Hindlimb muscle (tissue), 1 donor: ENCODE measurements around the gene RPUSD3. TPM values are rescaled to one million over a fixed set of nuclear protein-coding genes. Genes with fewer than 3 reads are reported as not detected.

ENCODE experiments used
- DNase-seq: peaks from one replicate; pipeline ENCODE4 v3.0.0-alpha.2; 2013
- polyA plus RNA-seq: library from polyadenylated mRNA; unstranded; fragments of 120-200 nt; gene quantifications from one replicate; pipeline ENCODE4 v1.2.1, GENCODE V29; 2013; ENCODE audit not compliant: insufficient read length

The RPUSD3 gene
- polyA plus RNA-seq, 1 donor: 31.2 TPM

DNA sequence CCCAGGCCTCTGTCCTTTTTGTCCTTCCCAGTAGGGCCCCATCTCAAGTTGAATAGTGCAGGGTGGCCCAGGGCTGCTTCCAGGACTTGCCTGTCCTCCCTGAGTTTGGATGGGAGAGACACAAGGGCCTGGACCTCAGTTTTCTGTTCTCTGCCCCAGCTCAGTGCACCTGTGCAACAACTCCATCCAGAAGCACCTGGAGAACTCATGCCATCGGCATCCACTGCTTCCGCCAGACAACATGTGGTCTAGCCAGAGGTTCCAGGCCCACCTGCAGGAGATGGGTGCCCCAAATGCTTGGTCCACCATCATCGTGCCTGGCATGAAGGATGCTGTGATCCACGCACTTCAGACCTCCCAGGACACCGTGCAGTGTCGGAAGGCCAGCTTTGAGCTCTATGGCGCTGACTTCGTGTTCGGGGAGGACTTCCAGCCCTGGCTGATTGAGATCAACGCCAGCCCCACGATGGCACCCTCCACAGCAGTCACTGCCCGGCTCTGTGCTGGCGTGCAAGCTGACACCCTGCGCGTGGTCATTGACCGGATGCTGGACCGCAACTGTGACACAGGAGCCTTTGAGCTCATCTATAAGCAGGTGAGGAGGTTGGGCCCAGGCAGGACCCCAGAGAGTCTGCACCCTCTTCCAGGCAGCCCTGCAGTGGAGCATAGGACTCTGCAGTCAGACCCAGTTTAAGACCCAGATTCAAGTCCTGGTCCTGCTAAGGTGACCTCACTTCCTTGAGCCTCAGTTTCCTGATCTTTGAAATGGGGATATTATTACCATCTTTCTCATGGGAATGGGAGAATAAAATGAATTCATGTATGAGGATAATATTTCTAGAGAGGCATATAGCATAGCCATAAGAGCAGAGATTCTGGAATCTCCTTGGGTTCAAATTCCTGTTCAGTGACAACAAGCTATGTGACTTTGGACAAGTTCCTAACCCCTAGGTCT lies 14.7 kb downstream of the RPUSD3 start:
- DNase-seq: no peak

DNA sequence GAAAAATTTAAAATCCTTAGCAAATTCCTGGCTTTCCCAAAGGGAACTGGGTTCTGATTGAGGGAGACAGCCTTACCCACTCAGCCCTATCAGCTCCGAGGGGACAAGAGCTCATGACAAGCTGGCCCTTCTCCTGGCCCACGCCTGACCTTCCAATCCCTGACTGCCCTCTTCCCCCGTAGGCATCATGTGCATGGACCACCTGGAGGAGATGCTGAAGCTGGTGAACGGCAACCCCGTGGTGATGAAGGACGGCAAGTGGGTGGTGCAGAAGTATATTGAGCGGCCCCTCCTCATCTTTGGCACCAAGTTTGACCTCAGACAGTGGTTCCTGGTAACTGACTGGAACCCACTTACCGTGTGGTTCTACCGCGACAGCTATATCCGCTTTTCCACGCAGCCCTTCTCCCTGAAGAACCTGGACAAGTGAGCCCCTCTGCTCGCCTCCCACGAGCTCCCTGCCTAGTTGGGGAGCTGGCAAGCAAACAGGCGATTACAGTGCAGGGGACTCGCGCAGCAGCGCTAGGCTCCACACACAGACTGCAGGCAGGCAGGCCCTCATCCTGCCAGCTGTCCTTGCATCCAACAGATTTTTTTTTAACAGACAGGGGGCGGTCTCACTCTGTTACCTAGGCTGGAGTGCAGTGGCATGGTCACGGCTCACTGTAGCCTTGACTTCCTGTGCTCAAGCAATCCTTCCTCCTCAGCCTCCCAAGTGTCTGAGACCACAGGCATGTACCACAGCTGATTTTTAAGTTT lies 16.8 kb downstream of the RPUSD3 start:
- DNase-seq: no peak

DNA sequence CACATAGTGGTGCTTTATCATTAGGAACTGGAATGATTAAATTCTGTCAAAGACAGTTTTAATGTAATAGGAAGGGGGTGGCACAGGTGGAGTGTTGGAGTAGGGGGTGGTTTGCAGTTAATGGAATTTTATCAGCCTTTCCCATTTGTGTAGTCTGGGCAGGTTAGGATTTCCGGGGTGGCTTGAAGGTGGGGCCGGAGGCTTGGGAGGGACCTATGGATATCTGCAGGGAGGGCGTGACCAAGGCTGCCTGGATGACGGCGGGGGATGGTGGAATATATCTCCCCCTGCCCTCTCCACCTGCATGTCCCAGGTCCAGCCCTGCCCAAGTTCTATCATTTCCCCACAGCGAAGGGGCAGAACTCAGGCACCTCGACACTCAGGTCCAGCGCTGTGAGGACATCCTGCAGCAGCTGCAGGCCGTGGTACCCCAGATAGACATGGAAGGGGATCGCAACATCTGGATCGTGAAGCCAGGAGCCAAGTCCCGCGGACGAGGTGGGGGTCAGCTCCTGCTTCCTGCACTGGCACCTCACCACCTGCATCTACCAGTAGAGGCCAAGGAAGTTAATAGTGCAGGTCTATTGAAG lies 18.3 kb downstream of the RPUSD3 start:
- no peak for DNase-seq

DNA sequence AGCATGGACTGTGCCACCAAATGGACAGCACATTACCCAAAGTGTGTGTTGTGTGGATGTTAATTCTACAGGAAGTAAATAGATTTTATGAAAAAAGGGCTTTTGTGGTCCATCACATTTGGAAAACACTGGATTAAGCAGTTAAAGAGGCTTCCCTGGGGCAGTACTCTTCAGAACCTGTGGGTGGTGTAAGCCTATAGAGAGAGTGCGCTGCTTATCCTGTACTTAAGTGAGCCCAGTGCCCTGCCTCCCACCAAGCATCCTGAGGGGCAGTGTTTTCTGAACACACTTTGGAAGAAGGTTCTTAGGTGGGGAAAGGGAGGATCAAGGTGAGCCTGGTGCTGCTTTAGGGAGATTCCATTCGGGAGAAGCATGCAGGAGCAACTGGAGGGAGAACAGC lies 22.9 kb downstream of the RPUSD3 start:
- DNase-seq: no peak

DNA sequence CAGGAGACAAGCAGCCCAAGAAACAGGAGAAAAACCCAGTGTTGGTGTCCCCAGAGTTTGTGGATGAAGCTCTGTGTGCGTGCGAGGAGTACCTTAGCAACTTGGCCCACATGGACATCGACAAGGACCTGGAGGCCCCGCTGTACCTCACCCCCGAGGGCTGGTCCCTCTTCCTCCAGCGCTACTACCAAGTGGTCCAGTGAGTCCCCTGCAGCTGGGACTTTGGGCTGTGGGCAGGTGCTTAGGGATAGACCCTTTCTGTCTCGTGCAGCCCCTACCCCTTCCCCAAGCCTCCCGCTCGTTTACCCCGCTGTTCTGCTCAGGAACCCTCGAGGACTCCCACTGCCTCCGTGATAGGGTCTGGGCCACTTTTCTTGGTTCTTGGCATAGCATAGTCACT lies 23.3 kb downstream of the RPUSD3 start:
- no peak for DNase-seq

DNA sequence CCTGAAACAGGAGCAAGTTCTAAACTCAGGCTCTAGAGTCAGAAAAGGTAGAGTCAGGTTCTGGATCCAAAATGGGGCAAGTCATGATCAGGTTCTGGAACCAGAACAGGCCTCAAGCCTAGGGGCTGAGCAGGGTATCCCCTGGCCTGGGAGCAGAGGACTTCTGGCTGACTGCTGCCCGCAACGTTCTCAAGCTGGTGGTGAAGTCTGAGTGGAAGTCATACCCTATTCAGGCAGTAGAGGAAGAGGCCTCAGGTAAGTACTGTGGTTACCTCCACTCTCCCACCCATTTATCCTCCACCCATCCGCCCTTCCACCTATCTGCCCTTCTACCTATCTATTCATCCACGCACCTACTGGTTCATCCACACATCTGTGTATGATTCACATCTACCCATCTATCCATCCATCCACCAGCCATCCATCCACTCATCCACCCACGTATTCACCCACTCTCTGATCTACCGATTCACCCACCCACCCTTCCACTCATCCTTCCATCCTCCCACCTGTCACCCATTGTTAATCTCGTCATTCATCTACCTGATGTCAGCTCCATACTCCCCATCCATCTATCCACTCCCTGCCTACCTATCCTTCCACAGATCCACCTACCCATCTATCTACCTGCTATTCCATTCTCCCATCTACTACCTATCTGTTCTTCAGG lies 25.0 kb downstream of the RPUSD3 start:
- no peak for DNase-seq

DNA sequence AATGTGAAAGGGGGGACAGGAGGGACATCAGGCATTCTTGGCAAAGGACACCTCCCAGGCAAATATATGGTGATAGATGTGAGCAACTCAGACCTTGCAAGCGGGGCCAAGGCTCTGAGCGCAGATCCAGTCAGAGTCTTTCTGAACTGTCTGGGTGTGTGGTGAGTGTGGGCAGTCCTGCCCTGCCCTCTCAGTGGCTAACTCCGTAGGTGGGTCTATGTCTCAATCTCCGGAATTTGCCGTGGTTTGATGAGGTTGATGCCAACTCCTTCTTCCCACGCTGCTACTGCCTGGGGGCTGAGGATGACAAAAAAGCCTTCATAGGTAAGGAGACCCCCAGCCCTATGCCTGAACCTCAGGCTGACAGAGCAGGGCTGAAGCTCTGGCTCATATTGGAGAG lies 26.4 kb downstream of the RPUSD3 start:
- DNase-seq: no peak

DNA sequence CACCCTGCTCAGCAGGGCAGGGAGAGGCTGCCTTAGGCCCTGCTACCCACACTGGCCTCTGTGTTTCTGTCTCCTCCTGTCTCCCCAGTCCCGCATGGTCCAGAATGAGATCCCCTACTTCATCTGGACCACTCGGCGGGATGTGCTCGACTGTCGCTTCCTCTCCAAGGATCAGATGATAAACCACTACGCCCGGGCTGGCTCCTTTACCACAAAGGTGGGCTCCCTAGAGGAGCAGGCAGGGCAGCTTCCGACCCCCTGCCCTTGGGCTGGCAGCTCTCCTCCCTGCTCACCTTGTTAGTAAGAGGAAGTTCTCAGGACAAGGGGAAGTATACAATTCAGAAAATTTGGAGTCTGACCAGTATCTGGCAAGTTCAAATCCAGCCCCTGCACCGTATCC lies 27.8 kb downstream of the RPUSD3 start:
- no peak for DNase-seq

DNA sequence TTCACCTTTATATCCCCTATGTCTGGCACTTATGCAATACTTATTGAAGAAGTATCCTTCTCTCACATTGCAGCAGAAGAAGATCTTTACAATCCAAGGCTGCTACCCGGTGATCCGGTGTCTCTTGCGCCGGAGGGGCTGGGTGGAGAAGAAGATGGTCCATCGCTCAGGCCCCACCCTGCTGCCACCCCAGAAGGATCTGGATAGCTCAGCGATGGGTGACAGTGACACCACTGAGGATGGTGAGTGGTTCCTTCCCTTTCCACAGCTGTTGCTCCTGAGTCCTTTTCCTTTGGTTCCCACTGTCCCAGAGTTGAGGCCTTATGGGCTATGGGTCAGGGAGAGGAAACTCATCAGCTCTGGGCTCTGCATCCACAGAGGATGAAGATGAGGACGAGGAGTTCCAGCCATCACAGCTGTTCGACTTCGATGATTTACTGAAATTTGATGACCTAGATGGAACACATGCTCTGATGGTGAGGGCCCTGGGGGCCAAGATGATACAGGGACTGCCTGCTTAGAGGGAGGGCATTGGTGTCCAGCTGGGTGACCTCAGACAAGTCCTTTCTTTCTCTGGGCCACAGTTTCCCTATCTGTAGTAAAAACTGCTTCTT lies 30.8 kb downstream of the RPUSD3 start:
- DNase-seq: no peak

DNA sequence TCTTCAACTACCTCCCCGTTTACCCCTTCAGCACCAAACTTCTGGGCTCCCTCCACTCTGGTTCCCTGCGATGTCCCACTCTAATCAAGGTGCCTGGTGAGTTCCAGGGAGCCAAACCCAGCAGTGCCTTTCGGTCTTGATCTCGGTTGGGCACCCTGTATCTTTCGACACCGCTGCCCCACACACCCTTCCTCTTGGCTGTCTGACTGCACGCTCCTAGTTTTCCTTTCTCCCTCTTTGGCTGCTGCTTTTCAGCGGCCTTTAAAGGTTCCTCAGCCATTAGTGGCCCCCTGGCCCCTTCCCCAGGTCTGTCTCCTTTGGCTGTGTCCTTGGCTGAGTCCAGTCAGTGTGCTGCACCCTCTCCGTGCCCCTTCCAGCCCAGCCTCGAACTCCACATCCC lies 33.0 kb downstream of the RPUSD3 start:
- no peak for DNase-seq

DNA sequence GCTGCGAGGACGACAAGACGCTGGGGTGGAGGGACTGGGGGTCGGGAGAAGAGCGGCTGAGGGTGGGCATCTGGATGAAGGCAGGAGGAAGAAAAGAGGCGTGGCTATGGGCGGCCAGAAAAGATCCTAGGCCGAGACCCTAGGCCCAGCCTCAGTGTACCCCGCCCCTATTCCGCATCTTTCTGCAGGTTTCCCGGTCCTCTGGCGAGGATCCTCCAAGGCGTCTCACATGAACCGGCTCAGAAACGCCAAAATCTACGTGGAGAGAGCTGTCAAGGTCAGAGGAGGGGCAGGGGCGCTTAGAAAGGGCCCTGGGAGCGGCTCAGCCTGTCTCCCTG lies 33.4 kb downstream of the RPUSD3 start:
- DNase-seq: peak; percentile 40

DNA sequence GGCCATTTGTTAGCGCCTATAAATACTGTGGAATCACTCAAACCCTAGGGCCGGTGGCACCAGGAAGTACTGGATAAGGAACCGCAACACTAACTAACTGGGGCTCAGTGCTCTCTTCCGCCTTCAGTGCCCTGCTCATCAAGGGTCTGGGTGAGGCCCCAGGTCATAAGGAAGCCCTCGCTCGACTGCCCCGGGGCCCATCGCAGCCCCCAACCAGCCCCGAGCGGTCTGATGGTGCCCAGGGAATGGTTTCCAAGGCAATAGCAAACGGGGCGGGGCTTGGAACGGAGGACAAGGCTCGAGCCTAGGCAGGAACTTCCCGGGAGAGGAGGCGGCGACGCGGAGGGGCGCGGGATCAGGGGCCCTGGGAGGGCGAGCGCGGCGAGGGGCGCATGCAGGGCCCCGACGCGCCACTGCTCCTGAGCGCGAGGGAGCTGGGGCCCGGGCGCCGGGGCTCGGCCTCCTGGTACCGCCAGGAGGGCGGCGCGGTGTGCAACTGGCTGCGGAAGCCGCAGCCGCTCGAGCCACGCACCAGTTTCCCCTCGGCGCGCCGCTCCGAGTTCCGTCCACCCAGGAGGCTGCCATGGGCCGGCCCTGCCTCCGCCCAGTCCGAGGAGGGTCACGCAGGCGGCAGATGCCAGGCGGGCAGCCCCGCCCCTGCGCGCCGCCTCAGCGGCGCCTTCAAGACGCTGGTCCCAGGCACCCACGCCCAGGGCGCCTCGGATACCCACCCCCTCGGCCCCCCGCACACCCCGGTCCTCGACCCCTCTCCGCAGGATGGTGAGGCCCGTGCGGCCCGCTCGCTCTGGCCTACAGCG lies 34.0 kb downstream of the RPUSD3 start, which contains the start of gene TTLL3:
Gene TTLL3 (plus strand): TSS at position 648 of the 818 bp plus-strand sequence. CDS start 400 bp downstream, outside the sequence.
- peak; percentile 72 for DNase-seq

DNA sequence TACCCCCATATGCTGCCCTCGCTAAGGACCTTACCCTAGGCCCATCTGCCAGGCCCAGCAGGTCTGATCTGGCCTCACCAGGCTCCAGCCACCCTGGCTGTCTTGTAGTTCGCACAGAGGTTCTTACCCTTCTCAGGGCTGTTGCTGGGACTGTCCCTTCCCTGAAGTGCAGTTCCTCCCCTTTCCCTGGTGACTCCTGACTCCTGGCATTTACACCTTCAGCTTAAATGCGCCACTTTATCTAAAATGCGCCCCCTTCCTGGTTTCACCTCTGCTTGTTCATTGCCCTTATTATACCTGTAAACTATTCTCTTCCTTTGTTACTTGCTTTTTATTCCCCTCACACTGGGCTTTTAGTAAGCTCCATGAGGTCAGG lies 34.6 kb downstream of the RPUSD3 start:
- no peak for DNase-seq

DNA sequence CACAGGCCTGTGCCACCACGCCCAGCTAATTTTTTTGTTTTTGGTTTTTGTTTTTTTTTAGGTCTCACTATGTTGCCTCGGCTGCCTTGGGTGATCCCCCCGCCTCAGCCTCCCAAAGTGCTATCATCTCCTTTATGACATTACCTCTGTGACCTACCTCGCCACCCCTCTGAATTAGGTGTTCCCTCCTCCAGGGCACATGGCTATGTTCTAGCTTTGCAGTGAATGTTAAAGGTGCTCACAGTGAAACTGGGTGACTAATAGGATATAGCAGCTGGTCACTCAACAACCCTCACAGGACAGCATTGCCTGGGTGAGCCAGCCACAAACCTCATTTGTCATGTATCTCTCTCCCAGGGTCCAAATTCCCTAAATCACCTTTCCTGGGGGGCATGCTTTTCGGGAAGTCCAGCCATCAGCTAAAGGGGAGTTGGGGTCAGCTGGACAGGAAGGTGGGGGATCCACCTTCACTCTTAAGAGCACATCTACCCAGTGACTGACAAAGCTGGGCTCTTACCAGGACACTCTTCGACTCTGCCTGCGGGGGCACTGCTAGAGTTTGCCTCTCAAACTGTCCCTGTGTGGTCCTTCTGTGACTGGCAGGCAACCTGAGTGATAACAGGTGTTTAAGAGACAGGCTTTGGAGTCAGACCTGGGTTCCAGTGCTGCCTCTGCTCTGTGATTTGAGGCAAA lies 35.3 kb downstream of the RPUSD3 start:
- DNase-seq: no peak

DNA sequence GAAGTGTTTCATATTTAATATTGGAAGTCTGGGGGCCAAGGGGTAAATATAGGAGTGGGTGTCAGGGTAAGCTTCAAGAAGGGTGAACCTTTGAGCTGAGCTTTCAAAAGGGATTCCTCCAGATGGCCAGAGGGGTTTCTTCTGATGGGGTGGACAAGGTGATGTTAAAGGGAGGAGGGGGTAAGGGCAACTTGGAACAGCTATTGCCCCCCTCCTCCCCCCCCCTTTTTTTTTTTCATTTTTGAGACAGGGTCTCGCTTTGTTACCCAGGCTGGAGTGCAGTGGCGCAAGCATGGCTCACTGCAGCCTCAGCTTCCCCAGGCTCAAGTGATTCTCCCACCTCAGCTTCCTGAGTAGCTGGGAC lies 35.8 kb downstream of the RPUSD3 start:
- DNase-seq: no peak

DNA sequence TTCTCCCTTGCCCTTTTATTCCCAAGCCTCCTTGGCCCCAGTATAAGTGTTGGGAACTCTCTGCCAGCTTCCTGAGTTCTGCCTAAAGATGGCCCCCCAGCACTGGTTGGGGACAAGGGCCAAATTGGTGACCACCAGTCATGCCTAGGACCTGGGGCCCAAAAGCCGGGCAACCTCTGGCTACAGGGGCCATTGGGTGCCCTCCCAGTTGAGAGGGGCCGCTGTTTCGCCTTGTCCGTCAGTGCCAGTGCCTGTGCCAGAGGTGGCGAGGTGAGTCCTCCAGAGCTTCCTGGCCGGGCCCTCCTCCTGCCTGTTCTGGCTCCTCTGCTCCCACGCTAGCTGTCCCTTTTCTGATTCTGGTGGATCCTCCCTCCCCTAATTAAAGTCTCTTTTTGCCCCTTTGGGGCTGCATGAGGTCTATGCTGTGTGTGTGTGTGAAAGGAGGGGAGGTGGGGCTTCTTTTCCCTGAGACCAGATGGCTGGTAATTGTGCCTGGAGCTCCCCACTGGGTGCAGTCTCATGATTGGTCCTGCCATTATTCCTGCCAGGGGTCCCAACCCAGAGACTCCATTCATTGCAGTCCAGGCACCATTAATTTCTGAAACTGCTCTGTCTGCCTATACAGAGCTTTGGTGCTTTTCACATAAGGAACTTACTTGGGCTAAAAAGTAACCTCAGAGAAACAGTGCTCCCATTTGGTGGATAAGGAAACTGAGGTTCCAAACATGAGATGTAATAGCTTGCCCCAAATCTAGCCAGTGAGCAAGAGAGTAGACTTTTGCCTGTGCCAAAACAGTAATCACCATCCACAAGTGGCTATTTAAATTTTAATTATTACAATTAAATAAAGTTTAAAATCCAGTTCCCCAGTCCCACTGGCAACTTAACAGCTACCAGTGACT lies 36.9 kb downstream of the RPUSD3 start:
- no peak for DNase-seq

DNA sequence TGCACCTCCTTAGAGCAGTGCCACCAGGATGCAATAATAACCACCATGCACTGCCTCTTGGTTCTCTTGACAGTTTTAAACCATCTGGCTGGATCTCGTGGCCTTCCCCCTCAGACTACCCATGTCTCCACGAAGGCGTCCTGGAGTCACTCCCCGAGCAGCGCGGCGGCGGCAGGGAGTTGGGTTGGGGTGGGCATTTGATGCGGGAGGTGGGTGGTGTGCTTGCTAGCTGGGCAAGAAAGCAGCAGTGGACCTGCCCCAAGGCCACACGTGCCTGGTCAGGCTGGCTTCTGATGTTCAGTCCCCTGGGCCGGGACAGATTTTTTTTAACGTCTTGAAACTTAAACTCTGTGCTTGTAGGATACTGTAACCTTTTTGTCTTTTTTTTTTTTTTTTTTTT lies 37.7 kb downstream of the RPUSD3 start:
- no peak for DNase-seq

DNA sequence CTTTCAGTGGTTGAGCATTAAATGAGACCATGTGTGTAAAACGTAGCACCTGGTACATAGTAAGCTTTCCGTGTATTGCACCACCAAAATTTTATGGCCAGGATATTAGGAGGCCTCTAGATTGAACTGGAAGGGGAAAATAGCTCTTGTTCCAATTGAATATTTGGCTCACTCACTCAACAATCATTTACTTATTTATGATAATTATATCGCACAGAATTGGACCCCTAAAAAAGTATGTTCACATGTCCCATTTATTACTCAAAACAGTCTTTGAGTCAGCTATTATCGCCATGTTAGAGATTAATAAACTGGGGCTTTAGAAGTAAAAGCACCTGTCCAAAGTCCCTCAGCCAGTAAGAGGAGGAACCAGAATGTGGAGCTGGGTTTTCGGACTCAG lies 38.8 kb downstream of the RPUSD3 start:
- DNase-seq: no peak

DNA sequence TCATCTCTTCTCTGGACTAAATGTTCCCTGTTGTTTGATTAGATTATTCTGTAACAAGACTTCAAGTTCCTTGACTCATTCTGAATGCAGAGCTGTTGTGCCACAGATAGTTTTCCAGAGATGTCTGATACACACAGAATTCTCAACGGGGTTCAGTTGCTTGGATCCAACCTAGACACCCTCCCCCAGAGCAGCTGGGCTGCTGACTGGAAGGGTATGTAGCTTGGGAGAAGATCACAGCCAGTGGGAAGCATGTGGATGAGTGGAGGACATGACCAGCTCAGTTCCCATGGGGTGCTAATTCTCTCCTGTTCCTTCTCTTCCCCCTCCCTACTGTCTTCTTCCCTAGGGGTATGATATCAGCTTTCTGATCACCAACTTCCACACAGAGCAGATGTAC lies 40.3 kb downstream of the RPUSD3 start:
- no peak for DNase-seq

DNA sequence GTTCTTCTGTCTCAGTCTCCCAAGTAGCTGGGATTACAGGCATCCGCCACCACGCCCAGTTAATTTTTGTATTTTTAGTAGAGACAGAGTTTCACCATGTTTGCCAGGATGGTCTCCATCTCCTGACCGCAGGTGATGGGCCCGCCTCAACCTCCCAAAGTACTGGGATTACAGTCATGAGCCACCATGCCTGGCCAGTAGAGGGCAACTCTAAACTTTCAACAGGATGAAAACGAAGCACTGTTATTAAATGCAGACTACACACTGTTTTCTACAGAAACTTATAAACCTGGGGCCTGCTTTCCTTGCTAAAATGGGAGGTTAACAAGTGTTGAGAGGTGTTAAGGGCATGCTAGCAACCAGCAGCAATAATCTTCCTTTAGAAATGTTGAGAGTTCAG lies 43.3 kb downstream of the RPUSD3 start:
- no peak for DNase-seq
